MM.1S (cell line): Measurements from ENCODE around the gene EFL1.
"Not testable (repeated sequence)": the region's sequence is repeated elsewhere in the genome, so short reads cannot be mapped to it uniquely, and the experiment has no call there.

Experiments
- DNase-seq: peaks from one replicate; pipeline ENCODE4 v3.0.0-alpha.2; 2015
- H2AFZ ChIP-seq: fragments of 300-600 bp; sonication (generic); 2 replicates; pipeline ENCODE4 v1.6.0; 2016; ENCODE audit warnings: antibody characterized with exemption, low read length
- H3F3A ChIP-seq: fragments of 300-600 bp; sonication (generic); 2 replicates; pipeline ENCODE4 v1.6.1; 2016; ENCODE audit warnings: mild to moderate bottlenecking, antibody characterized with exemption, low read length, moderate library complexity, mixed read lengths; ENCODE audit not compliant: insufficient read depth
- H3K27ac ChIP-seq: fragments of 300-600 bp; sonication (generic); 2 replicates; pipeline ENCODE4 v1.5.1; 2016; ENCODE audit warnings: mild to moderate bottlenecking, low read length
- H3K27me3 ChIP-seq: fragments of 300-600 bp; sonication (generic); replicated peaks from 2 replicates; pipeline ENCODE4 v1.6.0; 2016; ENCODE audit warnings: low read length; ENCODE audit not compliant: insufficient read depth
- H3K36me3 ChIP-seq: fragments of 300-600 bp; sonication (generic); replicated peaks from 2 replicates; pipeline ENCODE4 v1.6.1; 2016; ENCODE audit warnings: mild to moderate bottlenecking, low read length, mixed read lengths; ENCODE audit not compliant: insufficient read depth
- H3K4me1 ChIP-seq: fragments of 300-600 bp; sonication (generic); 2 replicates; pipeline ENCODE4 v1.6.1; 2016; ENCODE audit warnings: low read length, mixed read lengths
- H3K4me2 ChIP-seq: fragments of 300-600 bp; sonication (generic); 2 replicates; pipeline ENCODE4 v1.6.0; 2016; ENCODE audit warnings: low read depth, low read length
- H3K4me3 ChIP-seq: fragments of 300-600 bp; sonication (generic); 2 replicates; pipeline ENCODE4 v1.5.1; 2016; ENCODE audit warnings: low read length, mixed read lengths
- H3K79me2 ChIP-seq: fragments of 300-600 bp; sonication (generic); 2 replicates; pipeline ENCODE4 v1.6.1; 2016; ENCODE audit warnings: mixed run types, low read length, mixed read lengths
- H3K9ac ChIP-seq: fragments of 300-600 bp; sonication (generic); 2 replicates; pipeline ENCODE4 v1.6.1; 2016; ENCODE audit warnings: low read length, mixed read lengths
- H3K9me2 ChIP-seq: fragments of 300-600 bp; sonication (generic); replicated peaks from 2 replicates; pipeline ENCODE4 v1.6.1; 2016; ENCODE audit warnings: mild to moderate bottlenecking, low read length, mixed read lengths; ENCODE audit not compliant: insufficient read depth
- H3K9me3 ChIP-seq: fragments of 300-600 bp; sonication (generic); replicated peaks from 2 replicates; pipeline ENCODE4 v1.6.1; 2016; ENCODE audit warnings: mild to moderate bottlenecking, low read length, mixed read lengths; ENCODE audit not compliant: insufficient read depth
- H4K20me1 ChIP-seq: fragments of 300-600 bp; sonication (generic); 2 replicates; pipeline ENCODE4 v1.6.1; 2016; ENCODE audit warnings: mild to moderate bottlenecking, low read length, moderate library complexity, mixed read lengths; ENCODE audit not compliant: insufficient read depth
- EZH2 ChIP-seq: fragments of 300-600 bp; sonication (generic); optimal IDR thresholded peaks from 2 replicates; pipeline ENCODE3; 2017; ENCODE audit warnings: low read depth, mild to moderate bottlenecking, antibody characterized with exemption, low read length, mixed read lengths
- EZH2phosphoT487 ChIP-seq: fragments of 300-600 bp; sonication (generic); IDR thresholded peaks from 2 replicates; pipeline ENCODE4 v1.6.1; 2018; ENCODE audit warnings: antibody characterized with exemption, low read length
- TF ChIP-seq, protein P1 (sequence below): fragments of 300-600 bp; sonication (generic); IDR thresholded peaks from 2 replicates; pipeline ENCODE4 v1.5.1; 2016; ENCODE audit warnings: antibody characterized with exemption, low read length, mixed read lengths

Gene EFL1

DNA sequence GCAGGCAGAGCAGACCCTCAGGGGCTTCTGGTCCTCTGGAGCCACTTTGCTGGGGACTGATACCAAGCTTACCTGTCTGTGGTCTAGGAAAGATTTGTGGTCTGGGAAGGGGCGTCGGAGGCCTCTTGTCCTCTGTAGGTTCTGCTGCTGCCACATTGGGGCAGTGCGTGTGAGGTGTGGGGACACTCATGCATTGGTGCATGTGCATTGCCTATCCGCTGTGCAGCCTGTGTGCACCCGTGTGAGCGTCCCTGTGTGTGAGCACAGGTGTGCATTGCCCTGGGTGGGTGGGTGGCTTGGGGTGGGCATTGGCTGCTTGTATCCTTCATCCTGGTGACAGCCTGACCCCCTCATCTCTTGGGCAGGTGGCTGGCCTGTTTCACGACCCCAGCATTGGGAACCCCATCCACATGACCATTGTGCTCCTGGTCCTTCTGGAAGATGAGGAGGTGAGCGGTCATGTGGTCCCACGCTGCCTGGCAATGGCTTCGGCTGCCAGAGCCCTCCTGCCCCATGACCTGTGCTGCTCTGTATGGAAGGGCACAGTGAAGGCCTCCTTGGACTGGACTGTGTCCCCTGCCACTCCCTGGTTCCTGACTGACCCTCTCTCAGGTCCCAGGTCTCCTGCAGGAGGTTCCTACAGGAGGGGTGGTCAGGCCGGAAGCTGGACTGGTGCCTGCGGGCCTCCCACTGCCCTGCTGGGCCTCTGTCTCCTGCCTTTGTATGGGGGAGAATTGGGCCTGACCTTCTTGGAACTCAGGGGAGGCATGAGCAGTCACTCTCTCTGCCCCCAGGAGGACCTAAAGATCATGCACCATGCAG, 41.6 kb upstream of the EFL1 start:
- peaks cover 25% of the 10 kb centered on the region for H3K27me3 ChIP-seq
- no peak overlapping the region for H3K9ac ChIP-seq
- H2AFZ ChIP-seq, result no peak overlapping the region
- H3K9me3 ChIP-seq, result no peaks in the 10 kb centered on the region
- H3K79me2 ChIP-seq, result no peaks in the 10 kb centered on the region
- H3K36me3 ChIP-seq, result no peaks in the 10 kb centered on the region
- H3K4me1 ChIP-seq, result no peaks in the 10 kb centered on the region
- H4K20me1 ChIP-seq, result no peaks in the 10 kb centered on the region
- H3F3A ChIP-seq, result no peaks in the 10 kb centered on the region
- no peak for TF ChIP-seq EZH2
- TF ChIP-seq EZH2phosphoT487, result no peak
- TF ChIP-seq, protein P1, sequence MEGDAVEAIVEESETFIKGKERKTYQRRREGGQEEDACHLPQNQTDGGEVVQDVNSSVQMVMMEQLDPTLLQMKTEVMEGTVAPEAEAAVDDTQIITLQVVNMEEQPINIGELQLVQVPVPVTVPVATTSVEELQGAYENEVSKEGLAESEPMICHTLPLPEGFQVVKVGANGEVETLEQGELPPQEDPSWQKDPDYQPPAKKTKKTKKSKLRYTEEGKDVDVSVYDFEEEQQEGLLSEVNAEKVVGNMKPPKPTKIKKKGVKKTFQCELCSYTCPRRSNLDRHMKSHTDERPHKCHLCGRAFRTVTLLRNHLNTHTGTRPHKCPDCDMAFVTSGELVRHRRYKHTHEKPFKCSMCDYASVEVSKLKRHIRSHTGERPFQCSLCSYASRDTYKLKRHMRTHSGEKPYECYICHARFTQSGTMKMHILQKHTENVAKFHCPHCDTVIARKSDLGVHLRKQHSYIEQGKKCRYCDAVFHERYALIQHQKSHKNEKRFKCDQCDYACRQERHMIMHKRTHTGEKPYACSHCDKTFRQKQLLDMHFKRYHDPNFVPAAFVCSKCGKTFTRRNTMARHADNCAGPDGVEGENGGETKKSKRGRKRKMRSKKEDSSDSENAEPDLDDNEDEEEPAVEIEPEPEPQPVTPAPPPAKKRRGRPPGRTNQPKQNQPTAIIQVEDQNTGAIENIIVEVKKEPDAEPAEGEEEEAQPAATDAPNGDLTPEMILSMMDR, result no peak
- H3K4me2 ChIP-seq, result no peak overlapping the region
- no peaks in the 10 kb centered on the region for H3K9me2 ChIP-seq
- H3K4me3 ChIP-seq, result no peak overlapping the region
- H3K27ac ChIP-seq, result no peak overlapping the region
- DNase-seq, result no peak

DNA sequence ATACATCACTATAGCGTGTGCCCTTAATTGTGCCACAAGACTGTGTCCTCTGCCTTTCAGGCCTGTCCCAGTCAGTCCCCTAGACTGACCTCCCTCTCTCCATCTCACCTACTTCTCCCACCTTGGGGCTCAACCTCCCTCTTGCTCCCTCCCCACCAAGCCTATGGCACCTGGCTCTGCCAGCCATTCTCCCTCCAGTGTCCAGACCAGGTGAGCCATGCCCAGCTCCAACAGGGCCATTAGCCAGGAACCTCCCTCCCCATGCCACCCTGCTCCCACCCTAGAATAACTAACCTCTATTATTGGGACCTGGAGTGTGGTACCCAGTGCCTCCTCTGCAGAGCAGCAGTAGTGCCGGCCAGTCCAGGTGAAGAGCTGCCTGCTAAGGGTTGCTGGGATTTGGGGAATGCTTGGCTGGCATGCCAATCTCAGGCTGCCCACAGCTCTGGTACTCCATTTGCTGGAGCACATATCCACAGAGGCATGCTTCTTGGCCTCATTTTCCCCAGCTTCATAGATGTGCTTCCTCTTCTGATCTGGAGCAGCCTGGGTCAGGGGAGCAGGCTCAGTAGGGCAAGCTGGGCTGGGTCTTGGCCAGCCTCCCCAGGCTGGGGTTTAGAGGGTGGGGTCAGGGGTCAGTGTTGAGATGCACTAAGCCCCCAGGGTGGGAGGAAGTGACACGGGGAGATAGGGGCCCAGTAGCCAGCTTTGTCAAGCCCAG, 38.9 kb upstream of the EFL1 start:
- Histone ChIP-seq H4K20me1 (no peaks in the 10 kb centered on the region), H3K36me3 (no peaks in the 10 kb centered on the region), H3K9me3 (no peaks in the 10 kb centered on the region), H3K4me3 (no peak overlapping the region), H3F3A (no peaks in the 10 kb centered on the region), H3K4me1 (no peaks in the 10 kb centered on the region), H3K9me2 (no peaks in the 10 kb centered on the region), H3K9ac (no peak overlapping the region), H3K27ac (no peak overlapping the region), H2AFZ (no peak overlapping the region), H3K4me2 (no peak overlapping the region), H3K79me2 (no peaks in the 10 kb centered on the region), H3K27me3 (peaks cover 36% of the 10 kb centered on the region)
- no peak for DNase-seq
- TF ChIP-seq, protein P1, result no peak
- TF ChIP-seq EZH2 (no peak), EZH2phosphoT487 (no peak)

DNA sequence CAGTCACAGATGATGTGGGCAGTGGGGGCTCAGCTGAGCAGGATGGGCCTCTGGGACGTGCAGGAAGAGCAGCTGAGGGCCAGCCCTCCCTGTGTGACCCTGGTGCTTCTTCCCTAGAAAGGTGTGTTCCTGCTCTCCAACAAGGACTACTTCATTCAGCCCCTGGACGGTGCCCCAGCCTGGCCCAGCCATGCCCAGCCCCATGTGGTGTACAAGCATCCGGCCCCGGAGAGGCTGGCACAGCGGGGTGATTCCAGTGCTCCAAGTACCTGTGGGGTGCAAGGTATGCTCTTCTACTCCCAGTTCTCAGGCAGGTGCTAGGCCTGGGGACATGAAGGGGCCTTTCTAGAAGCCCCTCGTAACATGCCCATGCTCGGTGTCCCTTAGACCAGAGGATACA, 38.3 kb upstream of the EFL1 start:
- H3K9me2 ChIP-seq, result no peaks in the 10 kb centered on the region
- no peak for DNase-seq
- peaks cover 38% of the 10 kb centered on the region for H3K27me3 ChIP-seq
- no peaks in the 10 kb centered on the region for H3K4me1 ChIP-seq
- no peak overlapping the region for H3K9ac ChIP-seq
- no peak overlapping the region for H3K4me3 ChIP-seq
- no peak overlapping the region for H3K27ac ChIP-seq
- H3F3A ChIP-seq, result no peaks in the 10 kb centered on the region
- no peak overlapping the region for H2AFZ ChIP-seq
- H3K36me3 ChIP-seq, result no peaks in the 10 kb centered on the region
- H3K9me3 ChIP-seq, result no peaks in the 10 kb centered on the region
- H4K20me1 ChIP-seq, result no peaks in the 10 kb centered on the region
- H3K4me2 ChIP-seq, result no peak overlapping the region
- H3K79me2 ChIP-seq, result no peaks in the 10 kb centered on the region
- TF ChIP-seq, protein P1, result no peak
- TF ChIP-seq EZH2phosphoT487, result no peak
- no peak for TF ChIP-seq EZH2

DNA sequence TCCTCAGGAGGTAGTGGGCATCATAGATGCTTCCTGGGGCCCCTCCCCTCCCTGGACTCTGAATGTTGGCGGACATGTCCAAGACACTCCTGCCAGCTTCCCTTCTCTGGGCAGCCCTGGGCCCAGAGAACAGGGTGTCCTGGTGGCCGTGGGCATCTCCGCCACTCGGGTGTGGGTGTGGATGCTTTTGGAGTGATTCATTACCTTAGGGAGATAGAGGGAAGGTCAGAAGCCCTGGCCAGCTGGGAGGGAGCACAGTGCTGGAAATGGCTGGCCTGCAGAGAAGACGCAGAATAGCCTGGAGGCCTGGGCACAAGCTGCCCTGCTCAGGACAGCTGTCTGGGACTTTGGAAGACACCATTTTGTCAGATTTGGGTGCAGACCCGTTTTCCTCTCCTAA, 37.8 kb upstream of the EFL1 start:
- not testable (repeated sequence) for H3K79me2 ChIP-seq, H3K9ac ChIP-seq, H2AFZ ChIP-seq, H3K36me3 ChIP-seq, H3F3A ChIP-seq, H3K27ac ChIP-seq, DNase-seq, H3K4me3 ChIP-seq, H3K9me3 ChIP-seq, H3K9me2 ChIP-seq, H3K4me1 ChIP-seq, H3K4me2 ChIP-seq, H4K20me1 ChIP-seq
- H3K27me3 ChIP-seq, result peaks cover 38% of the 10 kb centered on the region

DNA sequence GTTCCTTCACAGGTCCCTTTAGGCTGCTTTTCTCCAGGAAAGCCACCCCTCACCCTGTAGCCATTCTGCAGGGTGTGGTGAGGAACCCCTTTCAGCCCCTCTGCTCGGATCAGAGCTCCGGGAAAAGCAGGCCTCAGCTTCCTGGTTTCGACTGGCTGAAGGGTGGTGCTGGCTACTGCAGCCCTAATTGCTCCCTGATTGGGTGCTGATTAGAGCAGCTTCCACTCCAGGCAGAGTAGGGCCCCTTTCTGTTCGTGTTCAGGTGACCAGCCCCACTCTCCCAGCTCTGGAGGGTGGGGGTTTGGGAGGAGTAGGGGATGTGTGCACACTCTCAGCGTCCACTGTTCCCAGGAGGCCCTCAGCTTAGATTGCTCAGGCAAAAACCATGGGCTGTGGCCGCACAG, 37.0 kb upstream of the EFL1 start:
- not testable (repeated sequence) for H3K27ac ChIP-seq, DNase-seq, H3K9me2 ChIP-seq, H3K4me3 ChIP-seq, H3K9ac ChIP-seq, H3K4me1 ChIP-seq, H2AFZ ChIP-seq, H3K4me2 ChIP-seq, H3K79me2 ChIP-seq, H3F3A ChIP-seq, H4K20me1 ChIP-seq, H3K36me3 ChIP-seq, H3K9me3 ChIP-seq
- H3K27me3 ChIP-seq, result peaks cover 38% of the 10 kb centered on the region
